ENCODE measurements around the gene HNRNPLL.
"Not testable (repeated sequence)": the region's sequence is repeated elsewhere in the genome, so short reads cannot be mapped to it uniquely, and the experiment has no call there.

HNRNPLL gene

GRCh38 chr2:38602732-38603401 is at the start of gene HNRNPLL:
Gene HNRNPLL, minus strand, starts transcription at chr2:38602928. Its CDS starts 302 bp downstream, at chr2:38602626.
- DNase-seq: peak; percentile 68

- DNase-seq: no peak
Observed at GRCh38 chr2:38650717-38651116, 48.0 kb upstream of the HNRNPLL start.

- no peak for DNase-seq
Observed at GRCh38 chr2:38650012-38650411, 47.3 kb upstream of the HNRNPLL start.

GRCh38 chr2:38649176-38649728 is 46.5 kb upstream of the HNRNPLL start:
- DNase-seq: no peak

- DNase-seq: peak; percentile 19
Observed at GRCh38 chr2:38648107-38648761, 45.5 kb upstream of the HNRNPLL start.

GRCh38 chr2:38643683-38644511 is 41.2 kb upstream of the HNRNPLL start:
- DNase-seq: not testable (repeated sequence)

GRCh38 chr2:38643021-38643671 is 40.4 kb upstream of the HNRNPLL start:
- no peak for DNase-seq

- DNase-seq: not testable (repeated sequence)
Observed at GRCh38 chr2:38642373-38643017, 39.8 kb upstream of the HNRNPLL start.

GRCh38 chr2:38636069-38636468 is 33.3 kb upstream of the HNRNPLL start:
- DNase-seq: no peak

- DNase-seq: no peak
Observed at GRCh38 chr2:38635139-38635538, 32.4 kb upstream of the HNRNPLL start.

- peak; percentile 42 for DNase-seq
Observed at GRCh38 chr2:38634684-38635083, 32.0 kb upstream of the HNRNPLL start.

GRCh38 chr2:38633895-38634294 is 31.2 kb upstream of the HNRNPLL start:
- no peak for DNase-seq

- DNase-seq: no peak
Observed at GRCh38 chr2:38632980-38633379, 30.3 kb upstream of the HNRNPLL start.

- DNase-seq: no peak
Observed at GRCh38 chr2:38631976-38632375, 29.2 kb upstream of the HNRNPLL start.

- no peak for DNase-seq
Observed at GRCh38 chr2:38629684-38630083, 27.0 kb upstream of the HNRNPLL start.

GRCh38 chr2:38627391-38627790 is 24.7 kb upstream of the HNRNPLL start:
- no peak for DNase-seq

- no peak for DNase-seq
Observed at GRCh38 chr2:38626326-38627035, 23.8 kb upstream of the HNRNPLL start.

GRCh38 chr2:38622210-38622609 is 19.5 kb upstream of the HNRNPLL start:
- DNase-seq: peak; percentile 95

- DNase-seq: no peak
Observed at GRCh38 chr2:38621018-38621417, 18.3 kb upstream of the HNRNPLL start.

GRCh38 chr2:38620282-38620977 is 17.7 kb upstream of the HNRNPLL start:
- no peak for DNase-seq
